Right lobe of liver (tissue), 6 donors: ENCODE measurements around the gene LTBP1. TPM values are rescaled to one million over a fixed set of nuclear protein-coding genes. Genes with fewer than 3 reads are reported as not detected.

ENCODE experiments used
- ATAC-seq, 4 donors: fragments of 200-7000 bp; cut with Tn5 transposase; one replicate each; pipeline ENCODE4 v1.9.1; 2020; ENCODE audit warnings: mild to moderate bottlenecking in 4 of 4, moderate library complexity in 4 of 4
- DNase-seq, 3 donors: peaks; one replicate each; pipeline ENCODE4 v3.0.0-alpha.2; 2020
- H3K27ac ChIP-seq, 3 donors: fragments of 200-600 bp; one replicate each; pipeline ENCODE4 v1.8.0; 2022
- H3K27me3 ChIP-seq, 2 donors: fragments of 200-600 bp; one replicate each; pipeline ENCODE4 v1.8.0; 2022
- H3K36me3 ChIP-seq, 4 donors: fragments of 200-600 bp; sonication (generic) in 1 of 4; one replicate each; pipeline versions ENCODE4 v1.5.1 to v1.8.0; 2017 to 2022; ENCODE audit warnings: control low read depth in 1 of 4
- H3K4me1 ChIP-seq, 4 donors: fragments of 200-600 bp; sonication (generic) in 1 of 4; one replicate each; pipeline versions ENCODE4 v1.5.1 to v1.8.0; 2017 to 2022; ENCODE audit warnings: control low read depth in 1 of 4
- H3K4me3 ChIP-seq, 3 donors: fragments of 200-600 bp; one replicate each; pipeline ENCODE4 v1.8.0; 2022
- H3K9me3 ChIP-seq, 4 donors: fragments of 200-600 bp; sonication (generic) in 1 of 4; one replicate each; pipeline versions ENCODE4 v1.5.1 to v1.8.0; 2017 to 2022; ENCODE audit warnings: control low read depth in 1 of 4
- POLR2A ChIP-seq: fragments of 450-650 bp; IDR thresholded peaks from one replicate; pipeline ENCODE4 v1.6.1; 2017; ENCODE audit warnings: antibody characterized with exemption, mild to moderate bottlenecking
- WGBS: methylation state at CpG from one replicate; pipeline ENCODE4 v1.1.6; 2018; ENCODE audit warnings: low coverage, low lambda C conversion rate; ENCODE audit not compliant: insufficient coverage; ENCODE audit errors: missing lambda C conversion rate; 5-methylcytosine and 5-hydroxymethylcytosine counted together
- intact Hi-C, 2 donors: fragments of 100-400 bp; cut with DNase I; formaldehyde crosslinking; loops; one replicate each; pipeline versions ENCODE4 v1.11.2 to v1.14.1; 2022
- total RNA-seq, 6 experiments: library from RNA; depleted of rRNA in 2 of 6; stranded (reverse); fragments of >200 nt in 2 of 6; fragmentation: NEBNext Ultra II Directional in 3 of 6; extraction: Animal tissue kit (Norgen Biotek cat#: 25700) in 3 of 6; gene quantifications; one replicate each; pipeline versions ENCODE4 v1.1.0 to v1.2.4, GENCODE V29; 2016 to 2023
- TF ChIP-seq, protein P1 (sequence below), 4 donors: fragments of 200-600 bp in 3 of 4; fragments of 450-650 bp in 1 of 4; IDR thresholded peaks; one replicate each; pipeline versions ENCODE4 v1.5.1 to v1.8.0; 2016 to 2022; ENCODE audit warnings: antibody characterized with exemption in 4 of 4, mild to moderate bottlenecking in 2 of 4
- donor health status: DM: no; HTN: yes; CAD: no.
- donor health status: DM: no; HTN: no; CAD: no.
- donor health status: DM: no; HTN: no; CAD: no.
- donor health status: DM: no; HTN: yes; CAD: no.
- donor health status: DM: no; HTN: yes; CAD: no.

Gene LTBP1
- total RNA-seq, 6 experiments from 2014 or later = 5.4 to 14.2 (median 9.1) TPM

DNA sequence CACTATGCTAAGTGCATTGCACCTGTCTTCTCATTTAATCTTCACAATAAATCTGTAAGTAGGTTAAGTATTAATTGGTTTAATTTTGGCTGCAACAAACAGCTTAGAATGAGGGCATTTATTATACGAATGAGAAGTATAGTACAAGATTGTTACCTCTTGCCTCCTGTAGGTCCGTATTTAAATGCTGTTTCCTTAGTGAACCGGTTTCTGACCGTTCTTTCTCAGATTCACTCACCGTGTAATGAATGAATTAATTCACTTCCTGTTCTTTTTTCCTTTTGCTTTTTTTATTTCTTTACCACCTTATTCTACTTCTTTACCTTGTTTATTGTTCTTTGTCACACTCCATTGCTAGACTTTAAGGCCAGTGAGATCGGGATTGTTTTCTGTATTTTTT, 375.9 kb downstream of the LTBP1 start:
- ATAC-seq (no peak), DNase-seq (no peak)
- Histone ChIP-seq H3K27me3 (no peaks in the 10 kb centered on the region), H3K36me3 (no peaks in the 10 kb centered on the region), H3K4me1 (peaks cover 0 to 4% (median 0%) of the 10 kb centered on the region in 4 donors), H3K9me3 (no peaks in the 10 kb centered on the region), H3K27ac (peak overlapping the region in 1 of 3 donors; percentile 4), H3K4me3 (no peak overlapping the region)
- TF ChIP-seq POLR2A = no peak
- TF ChIP-seq, protein P1, sequence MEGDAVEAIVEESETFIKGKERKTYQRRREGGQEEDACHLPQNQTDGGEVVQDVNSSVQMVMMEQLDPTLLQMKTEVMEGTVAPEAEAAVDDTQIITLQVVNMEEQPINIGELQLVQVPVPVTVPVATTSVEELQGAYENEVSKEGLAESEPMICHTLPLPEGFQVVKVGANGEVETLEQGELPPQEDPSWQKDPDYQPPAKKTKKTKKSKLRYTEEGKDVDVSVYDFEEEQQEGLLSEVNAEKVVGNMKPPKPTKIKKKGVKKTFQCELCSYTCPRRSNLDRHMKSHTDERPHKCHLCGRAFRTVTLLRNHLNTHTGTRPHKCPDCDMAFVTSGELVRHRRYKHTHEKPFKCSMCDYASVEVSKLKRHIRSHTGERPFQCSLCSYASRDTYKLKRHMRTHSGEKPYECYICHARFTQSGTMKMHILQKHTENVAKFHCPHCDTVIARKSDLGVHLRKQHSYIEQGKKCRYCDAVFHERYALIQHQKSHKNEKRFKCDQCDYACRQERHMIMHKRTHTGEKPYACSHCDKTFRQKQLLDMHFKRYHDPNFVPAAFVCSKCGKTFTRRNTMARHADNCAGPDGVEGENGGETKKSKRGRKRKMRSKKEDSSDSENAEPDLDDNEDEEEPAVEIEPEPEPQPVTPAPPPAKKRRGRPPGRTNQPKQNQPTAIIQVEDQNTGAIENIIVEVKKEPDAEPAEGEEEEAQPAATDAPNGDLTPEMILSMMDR (IDR thresholded peaks at IDR 0.05) = no peak
- 72% methylated on average over 6 of the region's 6 CpGs for WGBS
- intact Hi-C loops = no loop called here

DNA sequence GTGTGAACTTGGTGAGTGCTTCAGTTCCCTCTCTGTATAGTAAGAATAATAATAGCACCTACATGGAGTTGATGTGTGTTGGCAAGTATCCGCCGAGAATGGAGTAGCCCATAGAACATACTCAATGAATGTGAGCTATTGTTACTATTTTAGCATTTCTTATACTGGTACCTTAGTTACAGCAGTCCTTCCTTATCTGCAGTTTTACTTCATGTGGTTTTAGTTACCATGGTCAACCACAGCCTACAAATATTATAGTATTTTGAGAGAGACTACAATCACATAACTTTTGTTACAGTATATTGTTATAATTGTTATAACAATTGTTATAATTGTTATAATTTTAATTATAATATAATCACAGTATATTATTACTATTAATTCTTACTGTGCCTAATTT, 377.2 kb downstream of the LTBP1 start:
- H3K36me3 ChIP-seq = no peaks in the 10 kb centered on the region
- H3K9me3 ChIP-seq = no peaks in the 10 kb centered on the region
- H3K27me3 ChIP-seq = no peaks in the 10 kb centered on the region
- H3K4me3 ChIP-seq = no peak overlapping the region
- intact Hi-C loops = no loop called here
- 91% methylated on average over 2 of the region's 2 CpGs for WGBS
- TF ChIP-seq POLR2A = no peak
- TF ChIP-seq, protein P1 (IDR thresholded peaks at IDR 0.05) = no peak
- H3K4me1 ChIP-seq = peaks cover 0 to 4% (median 0%) of the 10 kb centered on the region in 4 donors
- ATAC-seq (no peak), DNase-seq (no peak)
- no peak overlapping the region for H3K27ac ChIP-seq

DNA sequence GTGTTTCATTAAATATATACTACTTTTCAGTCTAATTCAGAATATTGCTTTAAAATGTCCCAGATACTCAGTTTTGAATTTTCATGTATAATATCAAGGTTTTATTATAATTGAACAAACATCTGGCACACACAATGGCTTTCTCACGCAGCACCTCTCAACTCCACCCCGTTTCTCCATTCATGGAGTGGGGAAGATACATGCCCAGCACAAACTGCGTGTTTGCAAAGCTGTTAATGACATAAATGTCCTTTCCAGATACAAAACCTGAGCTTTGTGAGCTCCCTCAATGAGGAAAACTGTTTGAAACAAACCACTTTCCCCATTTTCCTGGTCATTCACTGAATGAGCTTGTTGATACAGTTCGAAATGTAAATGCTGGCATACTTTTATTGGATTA, 379.3 kb downstream of the LTBP1 start:
- intact Hi-C loops = no loop called here
- TF ChIP-seq, protein P1 (IDR thresholded peaks at IDR 0.05) = no peak
- TF ChIP-seq POLR2A = no peak
- WGBS = 95% methylated on average over 4 of the region's 4 CpGs
- no peaks in the 10 kb centered on the region for H3K9me3 ChIP-seq
- peaks cover 0 to 4% (median 0%) of the 10 kb centered on the region in 4 donors for H3K4me1 ChIP-seq
- no peaks in the 10 kb centered on the region for H3K36me3 ChIP-seq
- no peak overlapping the region for H3K27ac ChIP-seq
- DNase-seq (no peak), ATAC-seq (no peak)
- no peaks in the 10 kb centered on the region for H3K27me3 ChIP-seq
- no peak overlapping the region for H3K4me3 ChIP-seq

DNA sequence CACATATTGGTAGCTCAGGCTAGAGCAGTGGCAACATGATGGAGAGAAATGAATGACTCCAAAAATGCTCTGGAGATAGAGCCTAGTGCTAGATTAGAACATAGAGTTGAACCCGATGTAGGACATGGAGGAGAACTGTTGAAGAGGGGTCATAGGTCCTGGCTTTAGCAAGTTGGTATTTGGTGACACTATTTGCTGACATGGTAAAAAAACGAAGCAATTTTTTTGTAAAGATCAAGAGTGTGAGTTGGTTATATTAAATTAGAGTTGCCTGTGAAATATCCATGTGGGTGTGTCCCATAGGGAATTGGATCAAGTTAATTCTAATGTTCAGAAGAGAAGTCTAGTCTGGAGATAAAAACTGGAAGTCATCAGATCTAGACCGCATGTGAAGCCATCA, 386.7 kb downstream of the LTBP1 start:
- TF ChIP-seq, protein P1 (IDR thresholded peaks at IDR 0.05) = no peak
- no peak for TF ChIP-seq POLR2A
- Histone ChIP-seq H3K4me3 (no peak overlapping the region), H3K27ac (no peak overlapping the region), H3K27me3 (no peaks in the 10 kb centered on the region), H3K9me3 (no peaks in the 10 kb centered on the region), H3K36me3 (no peaks in the 10 kb centered on the region), H3K4me1 (no peaks in the 10 kb centered on the region)
- ATAC-seq = no peak
- intact Hi-C loops = no loop called here
- WGBS = 87% methylated on average over 3 of the region's 3 CpGs
- DNase-seq = no peak

DNA sequence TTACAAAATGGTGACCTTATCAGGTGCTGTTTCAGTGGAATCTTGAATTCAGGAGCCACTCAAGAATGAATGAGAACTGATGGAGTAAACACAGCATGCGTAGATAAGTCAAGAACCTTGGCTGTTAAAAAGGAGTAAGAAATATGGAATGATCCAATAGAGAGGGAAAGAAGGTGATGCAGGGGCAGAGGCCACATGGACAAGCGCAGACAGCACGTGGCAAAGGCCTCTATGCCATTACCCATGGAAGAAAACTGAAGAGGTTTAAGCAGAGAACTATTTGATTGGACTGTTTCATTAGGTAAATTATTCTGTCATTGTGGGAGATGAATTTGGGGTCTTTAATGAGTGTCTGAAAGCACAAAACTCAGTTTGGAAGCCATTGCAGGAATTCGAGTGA, 387.3 kb downstream of the LTBP1 start:
- H3K36me3 ChIP-seq = no peaks in the 10 kb centered on the region
- no peaks in the 10 kb centered on the region for H3K4me1 ChIP-seq
- DNase-seq = no peak
- H3K27me3 ChIP-seq = no peaks in the 10 kb centered on the region
- 88% methylated on average over 4 of the region's 4 CpGs for WGBS
- H3K9me3 ChIP-seq = no peaks in the 10 kb centered on the region
- intact Hi-C loops = no loop called here
- ATAC-seq = no peak
- H3K4me3 ChIP-seq = no peak overlapping the region
- no peak for TF ChIP-seq POLR2A
- TF ChIP-seq, protein P1 (IDR thresholded peaks at IDR 0.05) = no peak
- no peak overlapping the region for H3K27ac ChIP-seq
